H9 (cell line): ENCODE data around the gene RAB6B. TPM values are rescaled to one million over a fixed set of nuclear protein-coding genes. Genes with fewer than 3 reads are reported as not detected.

Source experiments
- DNase-seq: peaks from one replicate; pipeline ENCODE4 v3.0.0-alpha.2; 2017
- H2AFZ ChIP-seq: one replicate; pipeline ENCODE4 v1.6.1; 2013; ENCODE audit warnings: mild to moderate bottlenecking, low read length, control low read depth, moderate library complexity
- H2AK5ac ChIP-seq: 2 replicates; pipeline ENCODE4 v1.6.1; 2013; ENCODE audit warnings: low read length, control low read depth, mixed read lengths; ENCODE audit not compliant: insufficient read length
- H2BK120ac ChIP-seq: one replicate; pipeline ENCODE4 v1.6.1; 2013; ENCODE audit warnings: low read depth, mild to moderate bottlenecking, low read length, control low read depth, inconsistent platforms; ENCODE audit not compliant: poor library complexity, severe bottlenecking
- H2BK12ac ChIP-seq: 2 replicates; pipeline ENCODE4 v1.6.1; 2013; ENCODE audit warnings: low read length, control low read depth, mixed read lengths, low read depth; ENCODE audit not compliant: insufficient read length
- H2BK15ac ChIP-seq: 2 replicates; pipeline ENCODE4 v1.6.1; 2013; ENCODE audit warnings: low read depth, low read length, control low read depth
- H2BK20ac ChIP-seq: one replicate; pipeline ENCODE4 v1.6.1; 2013; ENCODE audit warnings: low read depth, mild to moderate bottlenecking, low read length, control low read depth, inconsistent platforms; ENCODE audit not compliant: poor library complexity, severe bottlenecking
- H2BK5ac ChIP-seq: 2 replicates; pipeline ENCODE4 v1.6.1; 2013; ENCODE audit warnings: low read length, control low read depth, mixed read lengths; ENCODE audit not compliant: insufficient read length
- H3K14ac ChIP-seq: 2 replicates; pipeline ENCODE4 v1.6.1; 2013; ENCODE audit warnings: low read length, control low read depth; ENCODE audit not compliant: insufficient read depth
- H3K18ac ChIP-seq: 2 replicates; pipeline ENCODE4 v1.6.1; 2013; ENCODE audit warnings: low read depth, mild to moderate bottlenecking, mixed read lengths, low read length, control low read depth; ENCODE audit not compliant: insufficient read length
- H3K23ac ChIP-seq: 2 replicates; pipeline ENCODE4 v1.6.1; 2013; ENCODE audit warnings: low read length, control low read depth, mixed read lengths, low read depth; ENCODE audit not compliant: insufficient read length
- H3K23me2 ChIP-seq: 2 replicates; pipeline ENCODE4 v1.6.1; 2013; ENCODE audit warnings: low read depth, mild to moderate bottlenecking, mixed read lengths, low read length, control low read depth; ENCODE audit not compliant: insufficient read length, poor library complexity, severe bottlenecking
- H3K27ac ChIP-seq: 2 replicates; pipeline ENCODE4 v1.5.1; 2013; ENCODE audit warnings: low read length, control low read depth, mixed read lengths, low read depth; ENCODE audit not compliant: insufficient read length
- H3K27me3 ChIP-seq: 2 replicates; pipeline ENCODE4 v1.6.1; 2013; ENCODE audit warnings: low read length, control low read depth, inconsistent platforms; ENCODE audit not compliant: insufficient read depth
- H3K4ac ChIP-seq: 2 replicates; pipeline ENCODE4 v1.6.1; 2013; ENCODE audit warnings: low read depth, mild to moderate bottlenecking, control low read depth, inconsistent platforms, low read length, moderate library complexity
- H3K4me1 ChIP-seq: 2 replicates; pipeline ENCODE4 v1.6.1; 2013; ENCODE audit warnings: low read length, control low read depth, inconsistent platforms; ENCODE audit not compliant: insufficient read depth
- H3K4me2 ChIP-seq: 2 replicates; pipeline ENCODE4 v1.6.1; 2013; ENCODE audit warnings: low read length, control low read depth, mixed read lengths; ENCODE audit not compliant: insufficient read length, insufficient read depth
- H3K56ac ChIP-seq: 2 replicates; pipeline ENCODE4 v1.6.1; 2013; ENCODE audit warnings: low read depth, mild to moderate bottlenecking, mixed read lengths, low read length, control low read depth; ENCODE audit not compliant: insufficient read length
- H3K79me1 ChIP-seq: 2 replicates; pipeline ENCODE4 v1.6.1; 2013; ENCODE audit warnings: low read depth, mild to moderate bottlenecking, moderate library complexity, low read length, control low read depth, inconsistent platforms; ENCODE audit not compliant: insufficient read depth, poor library complexity, severe bottlenecking
- H3K79me2 ChIP-seq: 2 replicates; pipeline ENCODE4 v1.6.1; 2013; ENCODE audit warnings: low read length, control low read depth, inconsistent platforms; ENCODE audit not compliant: insufficient read depth
- H3K9ac ChIP-seq: 2 replicates; pipeline ENCODE4 v1.6.1; 2013; ENCODE audit warnings: low read length, control low read depth, mixed read lengths; ENCODE audit not compliant: insufficient read length; ENCODE audit errors: extremely low read depth
- H3K9me3 ChIP-seq: one replicate; pipeline ENCODE4 v1.6.1; 2013; ENCODE audit warnings: low read depth, low read length, inconsistent platforms; ENCODE audit not compliant: control insufficient read depth
- H3T11ph ChIP-seq: one replicate; pipeline ENCODE4 v1.6.1; 2013; ENCODE audit warnings: mild to moderate bottlenecking, low read length, control low read depth, inconsistent platforms
- H4K20me1 ChIP-seq: one replicate; pipeline ENCODE4 v1.6.1; 2013; ENCODE audit not compliant: control insufficient read depth, insufficient read length, insufficient read depth
- H4K5ac ChIP-seq: 2 replicates; pipeline ENCODE4 v1.6.1; 2013; ENCODE audit warnings: low read depth, mild to moderate bottlenecking, mixed read lengths, low read length, control low read depth; ENCODE audit not compliant: insufficient read length
- H4K8ac ChIP-seq: replicated peaks from 2 replicates; pipeline ENCODE4 v1.6.1; 2013; ENCODE audit warnings: low read length, control low read depth, mixed read lengths, low read depth; ENCODE audit not compliant: insufficient read length
- H4K91ac ChIP-seq: 2 replicates; pipeline ENCODE4 v1.6.1; 2013; ENCODE audit warnings: low read depth, mild to moderate bottlenecking, moderate library complexity, mixed read lengths, low read length, control low read depth; ENCODE audit not compliant: insufficient read length
- H3K27ac Mint-ChIP-seq, 3 experiments: 2 replicates in 2 of 3; 3 replicates in 1 of 3; pipeline ENCODE4 v1.8.0; 2020 to 2021; ENCODE audit warnings: mixed read lengths in 3 of 3, mild to moderate bottlenecking in 1 of 3, moderate library complexity in 1 of 3
- H3K27me3 Mint-ChIP-seq: 2 replicates; pipeline ENCODE4 v1.8.0; 2021; ENCODE audit warnings: low read depth, mild to moderate bottlenecking, moderate library complexity, mixed read lengths
- H3K36me3 Mint-ChIP-seq, 3 experiments: 2 replicates in 2 of 3; 3 replicates in 1 of 3; pipeline ENCODE4 v1.8.0; 2020 to 2021; ENCODE audit warnings: low read depth in 3 of 3, mixed read lengths in 3 of 3; ENCODE audit not compliant: insufficient read depth in 1 of 3
- H3K4me1 Mint-ChIP-seq, 2 experiments: 2 replicates each; pipeline ENCODE4 v1.8.0; 2020; ENCODE audit warnings: mixed read lengths in 2 of 2
- H3K4me3 Mint-ChIP-seq, 2 experiments: 2 replicates in 1 of 2; 3 replicates in 1 of 2; pipeline ENCODE4 v1.8.0; 2020 to 2021; ENCODE audit warnings: mild to moderate bottlenecking in 2 of 2, mixed read lengths in 2 of 2, moderate library complexity in 1 of 2
- H3K9me3 Mint-ChIP-seq, 2 experiments: 2 replicates in 1 of 2; 3 replicates in 1 of 2; pipeline ENCODE4 v1.8.0; 2020; ENCODE audit warnings: mild to moderate bottlenecking in 2 of 2, mixed read lengths in 2 of 2, moderate library complexity in 1 of 2
- CTCF ChIP-seq: fragments of 200-600 bp; sonication (generic); conservative IDR thresholded peaks from 3 replicates; pipeline ENCODE4 v1.8.0; 2021; ENCODE audit warnings: antibody characterized with exemption, mild to moderate bottlenecking
- WGBS: extraction: QIAGEN DNeasy Blood & Tissue Kit; methylation state at CpG from one replicate; pipeline ENCODE4 v1.1.7; 2013; ENCODE audit warnings: missing lambda C conversion rate, low lambda C conversion rate, mixed read lengths; ENCODE audit not compliant: insufficient read length; ENCODE audit errors: extremely low coverage; 5-methylcytosine and 5-hydroxymethylcytosine counted together
- total RNA-seq: library from RNA; stranded (reverse); gene quantifications from 2 replicates; pipeline ENCODE4 v1.2.1, GENCODE V29; 2021

The RAB6B gene
- total RNA-seq, 1 experiment from 2014 or later: 12.3 TPM

- no CpG with 5 or more reads among the region's 2 CpGs for WGBS
- no peak for TF ChIP-seq CTCF
- no peak overlapping the region for H2BK15ac ChIP-seq
Measured at GRCh38 chr3:133788024-133788423, 107.7 kb downstream of the RAB6B start.

More at GRCh38 chr3:133788024-133788423, 107.7 kb downstream of the RAB6B start:
- Histone ChIP-seq H3T11ph (no peak overlapping the region), H2AFZ (no peak overlapping the region), H3K9ac (no peak overlapping the region), H3K27ac (no peak overlapping the region), H3K79me2 (no peaks in the 10 kb centered on the region; the same call in 1 of the 2 replicates), H4K5ac (no peak overlapping the region), H3K4me2 (no peak overlapping the region), H3K56ac (no peak overlapping the region), H3K4ac (no peak overlapping the region), H2BK5ac (no peak overlapping the region), H3K18ac (no peak overlapping the region), H3K23me2 (no peaks in the 10 kb centered on the region), H3K4me1 (no peaks in the 10 kb centered on the region), H4K20me1 (no peaks in the 10 kb centered on the region), H3K27me3 (no peaks in the 10 kb centered on the region), H4K91ac (no peak overlapping the region), H2BK20ac (no peak overlapping the region), H3K79me1 (no peaks in the 10 kb centered on the region), H3K9me3 (peaks cover 6% of the 10 kb centered on the region), H3K14ac (no peak overlapping the region), H2BK120ac (no peak overlapping the region), H2AK5ac (no peak overlapping the region), H3K23ac (no peak overlapping the region), H2BK12ac (no peak overlapping the region), H4K8ac (no peak overlapping the region)
- H3K9me3 Mint-ChIP-seq: peaks cover 46% of the 10 kb centered on the region in 2 experiments
- no peak overlapping the region for H3K4me3 Mint-ChIP-seq
- H3K27ac Mint-ChIP-seq: no peak overlapping the region
- peaks cover 9 to 26% (median 10%) of the 10 kb centered on the region in 3 experiments for H3K36me3 Mint-ChIP-seq
- H3K27me3 Mint-ChIP-seq: no peaks in the 10 kb centered on the region
- DNase-seq: no peak
- no peaks in the 10 kb centered on the region for H3K4me1 Mint-ChIP-seq
